Measurements from ENCODE around the gene AHNAK.

DNA sequence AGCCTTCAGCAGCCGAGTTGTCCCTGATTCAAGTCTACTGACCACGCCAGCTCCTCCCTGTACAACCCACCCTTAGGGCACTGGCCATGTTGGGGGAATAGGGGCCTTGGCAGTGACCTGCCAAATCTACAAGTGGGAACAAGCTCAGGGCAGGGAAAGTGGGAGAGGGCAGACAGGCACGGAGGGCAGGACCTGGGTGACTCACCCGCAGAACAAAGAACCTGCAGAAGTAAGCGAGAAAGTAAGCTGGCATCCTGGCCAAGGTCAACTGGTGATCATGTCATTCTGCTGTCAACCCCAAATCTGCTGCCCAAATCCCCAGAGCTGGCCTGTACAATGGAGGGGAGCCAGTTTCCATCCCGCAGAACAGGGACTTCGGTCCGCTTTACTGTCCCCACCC is 135.6 kb downstream of the AHNAK start:
- TF ChIP-seq CTCF (IDR thresholded peaks at IDR 0.05) (no peak), POLR2AphosphoS5 (IDR thresholded peaks at IDR 0.05) (no peak), POLR2A (IDR thresholded peaks at IDR 0.05; ENCODE audit: low read depth) (no peak), EP300 (IDR thresholded peaks at IDR 0.05) (no peak)

All from esophagus muscularis mucosa (tissue), 4 donors.